ENCODE results near the gene LONP1.

The LONP1 gene

GRCh38 chr19:5643060-5643459 lies 76.9 kb downstream of the LONP1 start:
- no peak for DNase-seq

- DNase-seq, result no peak
Observed at GRCh38 chr19:5642204-5642603, 77.7 kb downstream of the LONP1 start.
